ENCODE data around the gene RBFA. TPM values are rescaled to one million over a fixed set of nuclear protein-coding genes. Genes with fewer than 3 reads are reported as not detected.
"Not testable (repeated sequence)": the region's sequence is repeated elsewhere in the genome, so short reads cannot be mapped to it uniquely, and the experiment has no call there.

Gene RBFA, protein sequence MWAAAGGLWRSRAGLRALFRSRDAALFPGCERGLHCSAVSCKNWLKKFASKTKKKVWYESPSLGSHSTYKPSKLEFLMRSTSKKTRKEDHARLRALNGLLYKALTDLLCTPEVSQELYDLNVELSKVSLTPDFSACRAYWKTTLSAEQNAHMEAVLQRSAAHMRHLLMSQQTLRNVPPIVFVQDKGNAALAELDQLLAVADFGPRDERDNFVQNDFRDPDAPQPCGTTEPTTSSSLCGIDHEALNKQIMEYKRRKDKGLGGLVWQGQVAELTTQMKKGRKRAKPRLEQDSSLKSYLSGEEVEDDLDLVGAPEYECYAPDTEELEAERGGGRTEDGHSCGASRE
- polyA plus RNA-seq (2013, experiment 1 of 2) = 25.8 TPM
- polyA plus RNA-seq (2013, experiment 2 of 2) = 23.2 TPM

DNA sequence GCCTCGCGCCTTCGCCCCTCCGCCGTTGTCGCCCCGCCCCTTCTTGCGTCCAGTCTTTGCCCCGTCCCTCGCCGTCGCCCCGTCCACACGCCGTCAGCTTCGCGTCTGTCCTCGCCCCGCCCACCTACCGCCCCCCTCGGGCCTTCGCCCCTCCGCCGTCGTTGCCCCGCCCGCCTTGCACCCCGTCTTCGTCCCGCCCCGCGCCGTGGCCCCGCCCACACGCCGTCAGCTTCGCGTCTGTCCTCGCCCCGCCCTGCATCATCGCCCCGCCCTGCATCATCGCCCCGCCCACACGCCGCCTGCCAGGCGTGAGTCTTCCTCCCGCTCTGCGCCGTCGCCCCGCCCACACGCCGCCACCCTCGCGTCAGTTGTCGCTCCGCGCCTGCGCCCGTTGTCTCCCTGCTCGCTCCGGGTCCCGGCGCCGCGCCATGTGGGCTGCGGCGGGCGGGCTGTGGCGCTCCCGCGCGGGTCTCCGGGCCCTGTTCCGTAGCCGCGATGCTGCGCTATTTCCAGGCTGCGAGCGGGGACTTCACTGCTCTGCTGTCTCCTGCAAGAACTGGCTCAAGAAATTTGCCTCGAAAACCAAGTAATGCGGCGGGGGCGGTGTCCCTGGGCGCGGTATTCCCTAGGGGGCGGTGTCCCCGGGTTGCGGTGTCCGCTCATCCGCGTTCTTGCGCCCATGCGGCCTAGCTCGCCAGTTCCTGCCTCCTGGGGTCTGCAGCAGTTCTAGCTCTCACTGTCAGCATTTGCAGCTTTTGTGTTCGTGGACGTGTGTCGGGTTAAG is at the start of gene RBFA:
Gene RBFA, plus strand, starts transcription at position 367 of the 784 bp plus-strand sequence. Its CDS starts 62 bp downstream, at position 429.
- WGBS = under 1% methylated on average over 99 of the region's 99 CpGs

DNA sequence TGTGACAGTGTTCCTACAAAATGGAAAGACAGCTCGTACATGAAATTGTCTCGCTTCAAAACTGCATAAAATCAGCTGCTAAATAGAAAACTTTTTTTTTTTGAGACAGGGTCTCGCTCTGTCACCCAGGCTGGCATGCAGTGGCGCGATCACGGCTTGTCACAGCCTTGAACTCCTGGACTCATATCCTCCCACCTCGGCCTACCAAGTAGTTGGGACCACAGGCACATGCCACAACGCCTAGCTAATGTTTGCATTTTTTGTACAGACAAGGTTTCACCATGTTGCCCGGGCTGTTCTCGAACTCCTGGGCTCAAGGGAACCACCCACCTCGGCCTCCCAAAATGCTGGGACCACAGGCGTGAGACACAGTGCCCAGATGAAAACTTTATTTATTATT is 49.1 kb upstream of the RBFA start:
- 93% methylated on average over 12 of the region's 12 CpGs for WGBS
- no peaks in the 10 kb centered on the region for H3K9me3 ChIP-seq (ENCODE audit: insufficient read depth, low read depth, low read length)

More for the DNA sequence above, at the start of gene RBFA:
- peaks cover 20% of the 10 kb centered on the region for H3K36me3 ChIP-seq (ENCODE audit: insufficient read depth, low read length)
- H3K4me1 ChIP-seq (ENCODE audit: insufficient read depth, low read length) = peaks cover 7% of the 10 kb centered on the region; the same call in 1 of the 2 replicates
- peak within 1 kb of the TSS; percentile 90 for H3K9ac ChIP-seq (ENCODE audit: low read depth, low read length)
- peak within 1 kb of the TSS; percentile 89 for H3K4me3 ChIP-seq (ENCODE audit: low read length)
- H3K27ac ChIP-seq (ENCODE audit: low read depth, low read length) = peak within 1 kb of the TSS; percentile 92
- H3K27me3 ChIP-seq (ENCODE audit: insufficient read depth, low read length) = no peaks in the 10 kb centered on the region
- no peaks in the 10 kb centered on the region for H3K9me3 ChIP-seq (ENCODE audit: insufficient read depth, low read depth, low read length)

DNA sequence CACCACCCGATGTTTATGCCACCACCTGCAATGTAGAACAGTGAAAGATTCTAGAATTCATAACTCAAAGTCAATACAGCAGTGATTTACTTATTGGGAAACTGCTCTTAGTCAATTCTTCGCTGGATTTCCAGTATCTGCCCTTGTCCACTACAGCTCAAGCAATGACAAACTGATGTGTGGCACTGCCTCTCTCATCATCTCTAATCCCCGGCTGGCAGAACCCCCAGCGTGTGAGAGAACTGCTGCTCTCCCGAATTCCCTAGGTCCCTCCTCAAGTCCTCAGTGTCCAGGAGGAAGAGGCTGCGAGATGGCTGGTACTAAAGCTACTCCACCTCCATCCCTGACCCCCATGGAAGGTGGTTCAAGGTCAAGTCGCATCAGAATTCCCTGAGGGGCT is 47.5 kb upstream of the RBFA start:
- no peaks in the 10 kb centered on the region for H3K9me3 ChIP-seq (ENCODE audit: insufficient read depth, low read depth, low read length)
- peaks cover 39% of the 10 kb centered on the region for H3K36me3 ChIP-seq (ENCODE audit: insufficient read depth, low read length)
- H3K4me3 ChIP-seq (ENCODE audit: low read length) = peak overlapping the region; percentile 100
- no peaks in the 10 kb centered on the region for H3K27me3 ChIP-seq (ENCODE audit: insufficient read depth, low read length)
- WGBS = 75% methylated on average over 7 of the region's 7 CpGs
- H3K9ac ChIP-seq (ENCODE audit: low read depth, low read length) = peak overlapping the region; percentile 95; the same call in 1 of the 2 replicates
- no peak overlapping the region for H3K27ac ChIP-seq (ENCODE audit: low read depth, low read length)
- H3K4me1 ChIP-seq (ENCODE audit: insufficient read depth, low read length) = peaks cover 8% of the 10 kb centered on the region; the same call in 1 of the 2 replicates

More for the DNA sequence above, 49.1 kb upstream of the RBFA start:
- Histone ChIP-seq H3K27ac (ENCODE audit: low read depth, low read length) (no peak overlapping the region), H3K4me3 (ENCODE audit: low read length) (no peak overlapping the region), H3K36me3 (ENCODE audit: insufficient read depth, low read length) (peaks cover 39% of the 10 kb centered on the region), H3K4me1 (ENCODE audit: insufficient read depth, low read length) (peaks cover 8% of the 10 kb centered on the region; the same call in 1 of the 2 replicates), H3K9ac (ENCODE audit: low read depth, low read length) (no peak overlapping the region), H3K27me3 (ENCODE audit: insufficient read depth, low read length) (no peaks in the 10 kb centered on the region)

DNA sequence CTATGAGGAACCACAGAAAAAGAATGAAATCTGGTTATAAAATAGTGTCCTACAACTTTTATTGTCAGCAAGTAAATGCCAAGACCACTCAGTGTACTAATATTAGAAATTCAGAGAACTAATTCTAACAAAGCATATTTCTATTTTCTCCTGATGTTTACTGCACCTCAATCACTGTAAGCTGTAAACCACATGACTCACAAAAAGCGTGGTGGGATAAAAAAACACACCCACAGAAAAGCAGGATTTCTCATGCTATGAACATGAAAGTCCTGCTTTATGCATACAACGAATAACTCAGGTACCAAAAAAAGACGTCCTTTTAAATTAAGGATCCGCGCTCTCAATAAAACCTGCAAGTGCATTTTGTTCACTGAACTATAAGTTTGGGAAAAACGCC is 46.7 kb upstream of the RBFA start:
- peak overlapping the region; percentile 95 for H3K9ac ChIP-seq (ENCODE audit: low read depth, low read length)
- peaks cover 37% of the 10 kb centered on the region for H3K36me3 ChIP-seq (ENCODE audit: insufficient read depth, low read length)
- WGBS = under 1% methylated on average over 5 of the region's 6 CpGs
- peak overlapping the region; percentile 100 for H3K4me3 ChIP-seq (ENCODE audit: low read length)
- H3K9me3 ChIP-seq (ENCODE audit: insufficient read depth, low read depth, low read length) = no peaks in the 10 kb centered on the region
- H3K27ac ChIP-seq (ENCODE audit: low read depth, low read length) = peak overlapping the region; percentile 84; the same call in 1 of the 2 replicates
- H3K27me3 ChIP-seq (ENCODE audit: insufficient read depth, low read length) = no peaks in the 10 kb centered on the region
- peaks cover 15% of the 10 kb centered on the region; the same call in 1 of the 2 replicates for H3K4me1 ChIP-seq (ENCODE audit: insufficient read depth, low read length)

DNA sequence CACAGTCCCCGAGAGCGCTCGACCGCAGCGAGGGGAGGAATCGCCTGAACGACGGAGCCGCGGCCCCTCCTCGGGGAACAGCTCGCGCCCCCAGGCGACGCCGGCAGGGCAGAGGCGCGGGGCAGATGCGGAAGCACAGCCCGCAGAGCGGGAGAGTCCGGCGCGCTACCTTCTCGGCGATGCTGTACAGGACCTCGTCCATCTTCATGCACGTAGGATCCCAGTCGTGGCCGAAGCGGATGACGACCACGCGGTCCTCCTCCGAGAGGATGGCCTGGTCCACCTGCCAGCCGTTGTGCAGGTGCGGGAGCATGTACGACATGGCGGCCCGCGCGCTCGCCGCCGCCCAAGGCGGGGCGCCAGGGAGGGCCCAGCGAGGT is 46.2 kb upstream of the RBFA start:
- Histone ChIP-seq H3K4me1 (ENCODE audit: insufficient read depth, low read length) (peaks cover 15% of the 10 kb centered on the region; the same call in 1 of the 2 replicates), H3K4me3 (ENCODE audit: low read length) (peak overlapping the region; percentile 100)
- under 1% methylated on average over 48 of the region's 48 CpGs for WGBS

DNA sequence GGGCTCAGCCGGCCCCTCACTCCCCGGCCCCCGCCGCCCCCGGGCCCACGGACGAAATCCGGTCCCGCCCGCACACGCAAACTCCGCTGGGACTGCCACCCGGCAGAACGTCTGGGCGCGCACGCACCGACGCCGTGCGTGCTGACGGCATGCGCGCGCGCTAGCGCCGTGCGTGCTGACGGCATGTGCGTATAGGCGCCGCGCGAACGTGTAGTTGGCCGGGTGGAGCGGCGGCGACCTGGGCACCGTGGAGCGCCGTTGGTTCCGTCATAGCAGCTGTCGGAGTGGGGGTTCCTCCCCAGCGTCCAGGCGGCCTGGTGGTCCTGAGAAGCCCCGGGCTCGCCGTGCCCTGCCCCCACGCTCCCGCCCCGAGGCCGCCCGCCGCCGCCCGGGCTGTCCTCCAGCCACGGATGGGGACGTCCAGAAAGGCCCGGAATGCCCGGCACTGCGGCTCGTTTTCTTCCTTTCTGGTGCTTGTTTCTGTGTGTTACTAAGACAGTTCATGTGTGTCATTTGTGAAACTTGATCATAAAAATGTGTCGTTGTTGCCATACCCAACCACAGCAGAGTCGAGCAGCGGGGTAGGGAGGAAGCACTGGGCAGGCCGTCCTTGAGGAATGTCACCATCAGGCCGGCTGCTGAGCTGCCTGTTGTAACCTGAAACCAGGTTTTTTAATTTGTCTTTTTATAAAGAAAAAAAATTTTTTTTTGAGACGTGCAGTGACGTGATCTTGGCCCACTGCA is 45.6 kb upstream of the RBFA start, which contains the start of gene TXNL4A:
Gene TXNL4A, minus strand, starts transcription at position 113 of the 744 bp plus-strand sequence. CDS start 171 bp downstream, outside the sequence.
- H3K9me3 ChIP-seq (ENCODE audit: insufficient read depth, low read depth, low read length) = no peaks in the 10 kb centered on the region
- peak within 1 kb of the TSS; percentile 84 for H3K27ac ChIP-seq (ENCODE audit: low read depth, low read length)
- peaks cover 15% of the 10 kb centered on the region; the same call in 1 of the 2 replicates for H3K4me1 ChIP-seq (ENCODE audit: insufficient read depth, low read length)
- WGBS = 1% methylated on average over 71 of the region's 71 CpGs
- H3K4me3 ChIP-seq (ENCODE audit: low read length) = peak within 1 kb of the TSS; percentile 100
- no peaks in the 10 kb centered on the region for H3K27me3 ChIP-seq (ENCODE audit: insufficient read depth, low read length)
- H3K36me3 ChIP-seq (ENCODE audit: insufficient read depth, low read length) = peaks cover 34% of the 10 kb centered on the region
- peak within 1 kb of the TSS; percentile 95 for H3K9ac ChIP-seq (ENCODE audit: low read depth, low read length)

More for the DNA sequence above, 46.2 kb upstream of the RBFA start:
- Histone ChIP-seq H3K9me3 (ENCODE audit: insufficient read depth, low read depth, low read length) (no peaks in the 10 kb centered on the region), H3K36me3 (ENCODE audit: insufficient read depth, low read length) (peaks cover 35% of the 10 kb centered on the region), H3K27me3 (ENCODE audit: insufficient read depth, low read length) (no peaks in the 10 kb centered on the region), H3K9ac (ENCODE audit: low read depth, low read length) (peak overlapping the region; percentile 95), H3K27ac (ENCODE audit: low read depth, low read length) (peak overlapping the region; percentile 84)

DNA sequence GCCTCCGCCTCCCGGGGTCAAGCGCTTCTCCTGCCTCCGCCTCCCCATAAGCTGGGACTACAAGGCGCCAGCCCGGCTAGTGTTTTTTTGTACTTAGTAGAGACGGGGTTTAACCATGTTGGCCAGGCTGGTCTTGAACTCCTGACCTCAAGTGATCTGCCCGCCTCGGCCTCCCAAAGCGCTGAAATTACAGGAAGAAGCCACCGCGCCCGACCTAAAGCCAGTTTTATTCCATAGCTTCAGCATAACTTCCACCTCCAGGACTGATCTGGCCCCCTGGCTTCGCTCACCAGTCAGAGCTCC is 45.1 kb upstream of the RBFA start:
- 85% methylated on average over 14 of the region's 14 CpGs for WGBS
- peak overlapping the region; percentile 100 for H3K4me3 ChIP-seq (ENCODE audit: low read length)
- H3K36me3 ChIP-seq (ENCODE audit: insufficient read depth, low read length) = peaks cover 29% of the 10 kb centered on the region
- H3K9me3 ChIP-seq (ENCODE audit: insufficient read depth, low read depth, low read length) = no peaks in the 10 kb centered on the region
- no peaks in the 10 kb centered on the region for H3K27me3 ChIP-seq (ENCODE audit: insufficient read depth, low read length)
- H3K4me1 ChIP-seq (ENCODE audit: insufficient read depth, low read length) = peaks cover 15% of the 10 kb centered on the region; the same call in 1 of the 2 replicates
- H3K27ac ChIP-seq (ENCODE audit: low read depth, low read length) = no peak overlapping the region; the same call in 1 of the 2 replicates
- H3K9ac ChIP-seq (ENCODE audit: low read depth, low read length) = peak overlapping the region; percentile 95; the same call in 1 of the 2 replicates

DNA sequence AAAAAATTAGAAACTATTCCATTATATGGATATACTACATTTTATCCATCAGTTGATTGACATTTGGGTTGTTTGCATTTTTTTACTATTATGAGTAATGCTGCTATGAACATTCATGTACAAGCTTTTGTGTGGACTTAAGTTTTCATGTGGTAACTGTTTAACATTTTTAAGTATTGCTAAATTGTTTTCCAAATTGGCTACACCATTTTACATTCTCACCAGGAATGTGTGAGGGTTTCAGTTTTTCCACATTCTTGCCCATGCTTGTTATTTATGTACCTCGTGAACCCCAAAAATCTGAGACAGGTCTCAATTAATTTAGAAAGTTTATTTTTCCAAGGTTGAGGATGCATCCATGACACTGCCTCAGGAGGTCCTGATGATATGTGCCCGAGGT is 42.7 kb upstream of the RBFA start:
- H3K4me3 ChIP-seq (ENCODE audit: low read length) = no peak overlapping the region
- no peak overlapping the region for H3K9ac ChIP-seq (ENCODE audit: low read depth, low read length)
- H3K4me1 ChIP-seq (ENCODE audit: insufficient read depth, low read length) = peaks cover 13% of the 10 kb centered on the region; the same call in 1 of the 2 replicates
- H3K9me3 ChIP-seq (ENCODE audit: insufficient read depth, low read depth, low read length) = no peaks in the 10 kb centered on the region
- H3K36me3 ChIP-seq (ENCODE audit: insufficient read depth, low read length) = peaks cover 5% of the 10 kb centered on the region
- 86% methylated on average over 2 of the region's 2 CpGs for WGBS
- H3K27ac ChIP-seq (ENCODE audit: low read depth, low read length) = no peak overlapping the region
- no peaks in the 10 kb centered on the region for H3K27me3 ChIP-seq (ENCODE audit: insufficient read depth, low read length)

DNA sequence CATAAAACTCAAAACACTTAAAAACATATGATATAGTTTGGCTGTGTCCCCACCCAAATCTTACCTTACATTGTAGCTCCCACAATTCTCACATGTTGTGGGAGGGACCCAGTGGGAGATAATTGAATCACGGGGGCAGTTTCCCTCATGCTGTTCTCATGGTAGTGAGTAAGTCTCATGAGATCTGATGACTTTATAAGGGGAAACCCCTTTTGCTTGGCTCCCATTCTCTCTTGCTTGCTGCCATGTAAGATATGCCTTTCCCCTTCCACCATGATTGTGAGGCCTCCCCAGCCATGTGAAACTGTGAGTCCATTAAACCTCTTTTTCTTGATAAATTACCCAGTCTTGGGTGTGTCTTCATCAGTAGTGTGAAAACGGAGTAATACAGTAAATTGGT is 34.5 kb upstream of the RBFA start:
- WGBS = 82% methylated on average over 2 of the region's 2 CpGs
- H3K4me1 ChIP-seq (ENCODE audit: insufficient read depth, low read length); H3K9ac ChIP-seq (ENCODE audit: low read depth, low read length); H3K36me3 ChIP-seq (ENCODE audit: insufficient read depth, low read length); H3K27ac ChIP-seq (ENCODE audit: low read depth, low read length); H3K4me3 ChIP-seq (ENCODE audit: low read length); H3K27me3 ChIP-seq (ENCODE audit: insufficient read depth, low read length): not testable (repeated sequence)
- H3K9me3 ChIP-seq (ENCODE audit: insufficient read depth, low read depth, low read length) = peaks cover 14% of the 10 kb centered on the region

DNA sequence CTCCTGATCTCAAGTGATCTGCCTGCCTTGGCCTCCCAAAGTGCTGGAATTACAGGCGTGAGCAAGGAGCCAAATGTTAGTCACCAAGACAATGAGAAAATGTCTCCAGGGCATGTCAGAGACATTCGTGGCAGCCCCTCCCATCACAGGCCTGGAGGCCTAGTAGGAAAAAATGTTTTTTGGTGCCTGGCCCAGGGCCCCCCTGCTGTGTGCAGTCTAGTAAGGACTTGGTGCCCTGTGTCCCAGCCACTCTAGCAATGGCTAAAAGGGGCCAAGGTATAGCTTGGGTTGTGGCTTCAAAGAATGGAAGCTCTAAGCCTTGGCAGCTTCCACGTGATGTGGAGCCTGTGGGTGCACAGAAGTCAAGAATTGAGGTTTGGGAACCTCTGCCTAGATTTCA is 33.4 kb upstream of the RBFA start:
- WGBS = 83% methylated on average over 3 of the region's 3 CpGs

More for the DNA sequence above, 33.4 kb upstream of the RBFA start:
- no peaks in the 10 kb centered on the region for H3K36me3 ChIP-seq (ENCODE audit: insufficient read depth, low read length)
- H3K4me1 ChIP-seq (ENCODE audit: insufficient read depth, low read length) = no peaks in the 10 kb centered on the region
- H3K9me3 ChIP-seq (ENCODE audit: insufficient read depth, low read depth, low read length) = peaks cover 14% of the 10 kb centered on the region
- no peak overlapping the region for H3K9ac ChIP-seq (ENCODE audit: low read depth, low read length)
- no peak overlapping the region for H3K27ac ChIP-seq (ENCODE audit: low read depth, low read length)
- H3K4me3 ChIP-seq (ENCODE audit: low read length) = no peak overlapping the region
- no peaks in the 10 kb centered on the region for H3K27me3 ChIP-seq (ENCODE audit: insufficient read depth, low read length)

Measured in HUES64 (cell line).